HG02884 (cell line): Measurements from ENCODE around the gene PF4V1.

ENCODE experiments used
- ATAC-seq: cut with Tn5 transposase; IDR thresholded peaks from one replicate; pipeline ENCODE4 v1.9.1; 2021; ENCODE audit warnings: mild to moderate bottlenecking, moderate library complexity; ENCODE audit not compliant: unreplicated experiment

PF4V1 gene

DNA sequence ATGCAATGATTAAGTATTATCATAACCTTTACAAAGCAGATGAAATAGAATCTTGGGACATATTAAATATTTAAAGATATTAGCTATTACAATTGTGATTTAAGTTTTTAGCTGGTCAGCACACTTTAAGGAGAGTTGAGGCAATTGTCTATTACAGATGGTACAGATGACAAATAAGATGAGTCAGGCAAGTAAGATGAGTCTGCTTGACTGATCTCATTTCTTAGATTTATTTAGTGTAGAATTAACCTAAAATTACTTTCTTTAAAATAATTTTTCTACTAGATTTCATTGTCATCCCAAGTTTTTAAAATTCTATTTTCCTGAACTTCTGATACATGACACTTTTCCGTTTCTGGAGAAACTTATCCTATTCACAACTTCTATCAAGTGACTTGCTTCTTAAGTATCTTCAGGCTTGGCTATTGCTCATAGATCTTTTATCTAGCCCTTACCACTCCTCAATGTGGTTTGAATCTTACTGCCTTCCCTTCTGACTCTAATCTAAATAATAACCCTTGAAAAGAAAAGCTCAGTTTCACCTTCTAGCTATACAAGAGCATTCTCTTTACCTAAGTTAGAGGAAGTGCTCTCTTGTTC is 49.0 kb downstream of the PF4V1 start:
- ATAC-seq = no peak

GRCh38 chr4:73902817-73903547 is 49.9 kb downstream of the PF4V1 start:
- no peak for ATAC-seq
